Kidney epithelial cell (primary cell): ENCODE data around the gene C1orf50. TPM values are rescaled to one million over a fixed set of nuclear protein-coding genes. Genes with fewer than 3 reads are reported as not detected.
A peak's percentile ranks its signal among the peaks of the same experiment; 100 is the strongest.
"Not testable (repeated sequence)": the region's sequence is repeated elsewhere in the genome, so short reads cannot be mapped to it uniquely, and the experiment has no call there.

Experiments
- DNase-seq: peaks from one replicate; pipeline ENCODE4 v3.0.0-alpha.2; 2010; ENCODE audit warnings: low read depth
- H3K27me3 ChIP-seq: 2 replicates; pipeline ENCODE4 v1.6.0; 2011; ENCODE audit warnings: low read length; ENCODE audit not compliant: control insufficient read depth, insufficient read depth
- H3K36me3 ChIP-seq: 2 replicates; pipeline ENCODE4 v1.5.1; 2011; ENCODE audit warnings: low read length; ENCODE audit not compliant: control insufficient read depth, insufficient read depth
- H3K4me3 ChIP-seq: 2 replicates; pipeline ENCODE4 v1.5.1; 2011; ENCODE audit warnings: low read depth, mild to moderate bottlenecking, control low read depth, low read length
- total RNA-seq: library from RNA; depleted of rRNA; stranded (reverse); fragments of >200 nt; gene quantifications from 2 replicates; pipeline ENCODE4 v1.2.3, GENCODE V29; 2015
- TF ChIP-seq, protein P1 (sequence below): IDR thresholded peaks from 2 replicates; pipeline ENCODE4 v1.5.1; 2011; ENCODE audit warnings: mild to moderate bottlenecking, moderate library complexity, low read length, control low read depth, inconsistent platforms; ENCODE audit not compliant: insufficient read depth, poor library complexity, severe bottlenecking

Gene C1orf50
- total RNA-seq, 1 donor from 2014 or later = 4.6 TPM

DNA sequence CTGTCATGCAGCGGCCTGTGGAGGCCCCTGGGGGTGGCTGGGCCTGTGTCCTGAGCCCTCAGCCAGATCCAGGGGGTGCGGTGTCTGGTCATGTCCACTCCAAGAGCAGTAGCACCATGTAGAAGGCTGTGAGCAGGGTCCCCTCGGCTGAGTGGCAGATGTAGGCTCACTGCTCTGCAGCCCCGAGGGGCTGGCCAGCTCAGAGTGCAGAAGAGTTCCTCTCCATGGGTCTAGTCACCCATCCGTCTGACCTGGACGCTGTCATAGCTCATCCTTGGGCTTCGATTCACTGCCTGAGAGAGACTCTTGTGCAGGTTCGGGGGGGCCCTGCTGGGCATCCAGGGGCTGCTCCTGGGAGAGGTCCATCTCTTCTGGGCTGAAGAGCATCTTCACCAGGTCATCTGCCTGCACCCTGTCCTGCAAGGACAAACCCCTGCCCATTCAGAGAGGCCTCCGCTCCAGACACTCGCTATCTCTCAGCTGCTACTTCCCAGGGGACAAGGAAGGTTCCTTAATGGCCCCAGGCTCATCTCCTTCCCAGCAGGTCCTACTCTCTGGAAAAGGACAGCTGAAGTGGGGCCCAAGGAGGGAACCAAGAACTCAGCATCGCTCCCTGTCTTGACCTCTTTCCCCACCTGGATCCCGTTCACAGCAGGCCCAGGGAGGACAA, 20.5 kb upstream of the C1orf50 start:
- H3K36me3 ChIP-seq = peaks cover 2% of the 10 kb centered on the region
- H3K27me3 ChIP-seq = no peaks in the 10 kb centered on the region
- TF ChIP-seq, protein P1, sequence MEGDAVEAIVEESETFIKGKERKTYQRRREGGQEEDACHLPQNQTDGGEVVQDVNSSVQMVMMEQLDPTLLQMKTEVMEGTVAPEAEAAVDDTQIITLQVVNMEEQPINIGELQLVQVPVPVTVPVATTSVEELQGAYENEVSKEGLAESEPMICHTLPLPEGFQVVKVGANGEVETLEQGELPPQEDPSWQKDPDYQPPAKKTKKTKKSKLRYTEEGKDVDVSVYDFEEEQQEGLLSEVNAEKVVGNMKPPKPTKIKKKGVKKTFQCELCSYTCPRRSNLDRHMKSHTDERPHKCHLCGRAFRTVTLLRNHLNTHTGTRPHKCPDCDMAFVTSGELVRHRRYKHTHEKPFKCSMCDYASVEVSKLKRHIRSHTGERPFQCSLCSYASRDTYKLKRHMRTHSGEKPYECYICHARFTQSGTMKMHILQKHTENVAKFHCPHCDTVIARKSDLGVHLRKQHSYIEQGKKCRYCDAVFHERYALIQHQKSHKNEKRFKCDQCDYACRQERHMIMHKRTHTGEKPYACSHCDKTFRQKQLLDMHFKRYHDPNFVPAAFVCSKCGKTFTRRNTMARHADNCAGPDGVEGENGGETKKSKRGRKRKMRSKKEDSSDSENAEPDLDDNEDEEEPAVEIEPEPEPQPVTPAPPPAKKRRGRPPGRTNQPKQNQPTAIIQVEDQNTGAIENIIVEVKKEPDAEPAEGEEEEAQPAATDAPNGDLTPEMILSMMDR = no peak
- H3K4me3 ChIP-seq = no peak overlapping the region
- no peak for DNase-seq

GRCh38 chr1:42747125-42747524, 19.9 kb upstream of the C1orf50 start:
- Histone ChIP-seq H3K4me3 (no peak overlapping the region), H3K36me3 (peaks cover 3% of the 10 kb centered on the region), H3K27me3 (no peaks in the 10 kb centered on the region)
- TF ChIP-seq, protein P1 = peak; percentile 68
- no peak for DNase-seq

DNA sequence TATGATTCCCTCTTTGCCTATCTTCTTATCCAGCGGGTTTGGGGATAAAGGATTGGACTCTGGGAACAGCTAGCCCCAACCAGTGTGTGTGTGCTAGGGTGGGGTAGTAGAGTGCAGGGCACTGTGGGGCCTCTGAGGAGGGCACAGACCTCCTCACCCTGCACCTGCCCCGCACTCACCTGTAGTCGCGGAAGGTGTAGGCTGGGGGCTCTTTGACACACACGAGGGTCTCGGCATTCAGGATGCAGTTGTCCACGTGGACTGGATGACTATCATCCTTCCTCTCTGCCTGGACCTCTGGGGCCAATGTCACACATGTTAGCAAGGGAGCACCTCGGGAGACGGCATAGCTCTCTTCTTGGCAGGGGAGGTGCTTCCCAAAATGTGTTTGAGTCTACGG, 19.0 kb upstream of the C1orf50 start:
- Histone ChIP-seq H3K4me3 (no peak overlapping the region), H3K36me3 (peaks cover 7% of the 10 kb centered on the region), H3K27me3 (no peaks in the 10 kb centered on the region)
- no peak for DNase-seq
- TF ChIP-seq, protein P1 = no peak

- no peaks in the 10 kb centered on the region for H3K27me3 ChIP-seq
- TF ChIP-seq, protein P1 = no peak
- H3K36me3 ChIP-seq = peaks cover 7% of the 10 kb centered on the region
These were observed 18.3 kb upstream of the C1orf50 start for GRCh38 chr1:42748461-42749410.

GRCh38 chr1:42750041-42750440, 17.0 kb upstream of the C1orf50 start:
- peaks cover 7% of the 10 kb centered on the region for H3K36me3 ChIP-seq
- DNase-seq = no peak
- no peak overlapping the region for H3K4me3 ChIP-seq

More at GRCh38 chr1:42748461-42749410, 18.3 kb upstream of the C1orf50 start:
- no peak for DNase-seq
- no peak overlapping the region for H3K4me3 ChIP-seq

GRCh38 chr1:42751511-42752070, 15.5 kb upstream of the C1orf50 start:
- H3K36me3 ChIP-seq, H3K27me3 ChIP-seq, DNase-seq, H3K4me3 ChIP-seq: not testable (repeated sequence)

More at GRCh38 chr1:42750041-42750440, 17.0 kb upstream of the C1orf50 start:
- TF ChIP-seq, protein P1 = no peak
- H3K27me3 ChIP-seq = no peaks in the 10 kb centered on the region
